Testis (tissue), 3 donors: ENCODE data around the gene API5. TPM values are rescaled to one million over a fixed set of nuclear protein-coding genes. Genes with fewer than 3 reads are reported as not detected.

Experiments
- DNase-seq: peaks from one replicate; pipeline ENCODE4 v3.0.0-alpha.2; 2019
- H3K27ac ChIP-seq, 2 donors: fragments of 200-600 bp; sonication (generic); one replicate each; pipeline ENCODE4 v1.5.1; 2019
- H3K27me3 ChIP-seq: fragments of 200-600 bp; sonication (generic); one replicate; pipeline ENCODE4 v1.5.1; 2019
- H3K36me3 ChIP-seq: fragments of 200-600 bp; sonication (generic); one replicate; pipeline ENCODE4 v1.5.1; 2017; ENCODE audit warnings: low read depth; ENCODE audit errors: missing control alignments
- H3K4me1 ChIP-seq: fragments of 200-600 bp; sonication (generic); one replicate; pipeline ENCODE4 v1.5.1; 2019
- H3K4me3 ChIP-seq, 2 donors: fragments of 200-600 bp; sonication (generic); one replicate each; pipeline ENCODE4 v1.5.1; 2017 to 2019
- H3K9me3 ChIP-seq: fragments of 200-600 bp; sonication (generic); one replicate; pipeline ENCODE4 v1.5.1; 2017
- CTCF ChIP-seq, 3 experiments: fragments of 450-650 bp in 2 of 3; fragments of 200-600 bp in 1 of 3; sonication (generic) in 1 of 3; IDR thresholded peaks; one replicate each; pipeline ENCODE4 v1.5.1; 2016 to 2019; ENCODE audit warnings: antibody characterized with exemption in 3 of 3, mild to moderate bottlenecking in 2 of 3, moderate library complexity in 1 of 3
- POLR2A ChIP-seq: fragments of 450-650 bp; IDR thresholded peaks from one replicate; pipeline ENCODE4 v1.6.1; 2017; ENCODE audit warnings: antibody characterized with exemption, mild to moderate bottlenecking, moderate library complexity
- WGBS, 2 donors: methylation state at CpG; one replicate each; pipeline ENCODE4 v1.1.5; 2018; 5-methylcytosine and 5-hydroxymethylcytosine counted together
- intact Hi-C: fragments of 100-400 bp; cut with DNase I; formaldehyde crosslinking; loops from one replicate; pipeline ENCODE4 v1.15.1; 2023; ENCODE audit warnings: low total_unique reads
- polyA plus RNA-seq: library from polyadenylated mRNA; stranded (reverse); fragments of 350-450 nt; fragmentation: Illumina TruSeq; extraction: RNeasy Lipid Tissue Mini Kit (QIAGEN cat#74804); gene quantifications from one replicate; pipeline ENCODE4 v1.2.3, GENCODE V29; 2014; ENCODE audit warnings: low read depth, low replicate concordance; ENCODE audit not compliant: insufficient read depth
- total RNA-seq, 2 donors: library from RNA; depleted of rRNA; stranded (reverse); fragments of >200 nt; gene quantifications; one replicate each; pipeline ENCODE4 v1.2.3, GENCODE V29; 2016

The API5 gene
- total and polyA plus RNA-seq, 3 donors from 2014 or later, result 51.4 to 74.9 (median 73.6) TPM

GRCh38 chr11:43289368-43289767 is 22.4 kb upstream of the API5 start:
- 92 to 97% methylated on average over 3 of the region's 3 CpGs for WGBS, 2 donors

GRCh38 chr11:43298397-43298796 is 13.4 kb upstream of the API5 start:
- H3K4me3 ChIP-seq, result no peak overlapping the region
- intact Hi-C loops, result no loop called here
- H3K27me3 ChIP-seq, result no peaks in the 10 kb centered on the region
- TF ChIP-seq CTCF (IDR thresholded peaks at IDR 0.05) (no peak), POLR2A (no peak)
- H3K4me1 ChIP-seq, result no peaks in the 10 kb centered on the region
- no peaks in the 10 kb centered on the region for H3K9me3 ChIP-seq
- no peak for DNase-seq
- H3K27ac ChIP-seq, result no peak overlapping the region
- H3K36me3 ChIP-seq, result no peaks in the 10 kb centered on the region
- 83 to 86% methylated on average over 7 of the region's 7 CpGs for WGBS, 2 donors

More at GRCh38 chr11:43289368-43289767, 22.4 kb upstream of the API5 start:
- Histone ChIP-seq H3K4me1 (no peaks in the 10 kb centered on the region), H3K27ac (no peak overlapping the region), H3K36me3 (no peaks in the 10 kb centered on the region), H3K4me3 (no peak overlapping the region), H3K27me3 (no peaks in the 10 kb centered on the region), H3K9me3 (no peaks in the 10 kb centered on the region)
- no peak for DNase-seq
- intact Hi-C loops, result no loop called here
- no peak for TF ChIP-seq POLR2A
- no peak for TF ChIP-seq CTCF (IDR thresholded peaks at IDR 0.05)

- DNase-seq, result no peak
- 81 to 87% methylated on average over 2 of the region's 2 CpGs for WGBS, 2 donors
- TF ChIP-seq CTCF (IDR thresholded peaks at IDR 0.05) (no peak), POLR2A (no peak)
- intact Hi-C loops, result no loop called here
- H3K27ac ChIP-seq, result no peak overlapping the region
- H3K36me3 ChIP-seq, result no peaks in the 10 kb centered on the region
- H3K4me3 ChIP-seq, result no peak overlapping the region
- no peaks in the 10 kb centered on the region for H3K9me3 ChIP-seq
- H3K27me3 ChIP-seq, result no peaks in the 10 kb centered on the region
- H3K4me1 ChIP-seq, result peaks cover 11% of the 10 kb centered on the region
Measured at GRCh38 chr11:43315966-43316365, 4.2 kb downstream of the API5 start.

- H3K4me1 ChIP-seq, result peaks cover 11% of the 10 kb centered on the region
- no peak for DNase-seq
- TF ChIP-seq CTCF (IDR thresholded peaks at IDR 0.05) (no peak), POLR2A (no peak)
- no peaks in the 10 kb centered on the region for H3K27me3 ChIP-seq
- 86 to 88% methylated on average over 6 of the region's 6 CpGs for WGBS, 2 donors
- no peaks in the 10 kb centered on the region for H3K36me3 ChIP-seq
- no peak overlapping the region for H3K4me3 ChIP-seq
- H3K9me3 ChIP-seq, result no peaks in the 10 kb centered on the region
- H3K27ac ChIP-seq, result no peak overlapping the region
- intact Hi-C loops, result no loop called here
Measured at GRCh38 chr11:43316451-43316850, 4.7 kb downstream of the API5 start.

GRCh38 chr11:43327987-43328386 is 16.2 kb downstream of the API5 start:
- Histone ChIP-seq H3K36me3 (no peaks in the 10 kb centered on the region), H3K9me3 (no peaks in the 10 kb centered on the region), H3K4me1 (no peaks in the 10 kb centered on the region), H3K27me3 (no peaks in the 10 kb centered on the region), H3K4me3 (no peak overlapping the region), H3K27ac (no peak overlapping the region)
- intact Hi-C loops, result no loop called here
- 76 to 86% methylated on average over 2 of the region's 2 CpGs for WGBS, 2 donors
- no peak for DNase-seq
- TF ChIP-seq POLR2A (no peak), CTCF (IDR thresholded peaks at IDR 0.05) (no peak)
